Esophagus muscularis mucosa (tissue), 4 donors: ENCODE measurements around the gene NIPBL. TPM values are rescaled to one million over a fixed set of nuclear protein-coding genes. Genes with fewer than 3 reads are reported as not detected.

Source experiments
- DNase-seq: peaks from one replicate; pipeline ENCODE4 v3.0.0-alpha.2; 2017; ENCODE audit errors: extremely low spot score
- H3K27ac ChIP-seq, 4 donors: fragments of 200-600 bp; sonication (generic); replicated peaks in 1 of 4; 1 replicate in 3 of 4; 2 replicates in 1 of 4; pipeline ENCODE4 v1.5.1; 2016 to 2019; ENCODE audit warnings: mild to moderate bottlenecking in 1 of 4
- H3K27me3 ChIP-seq, 4 donors: fragments of 200-600 bp; sonication (generic); one replicate each; pipeline versions ENCODE4 v1.5.1 to v1.6.0; 2016 to 2019
- H3K36me3 ChIP-seq, 4 donors: fragments of 200-600 bp; sonication (generic); one replicate each; pipeline ENCODE4 v1.5.1; 2016 to 2019
- H3K4me1 ChIP-seq, 4 donors: fragments of 200-600 bp; sonication (generic); one replicate each; pipeline ENCODE4 v1.5.1; 2016 to 2019
- H3K4me3 ChIP-seq, 4 donors: fragments of 200-600 bp; sonication (generic); 1 replicate in 2 of 4; 2 replicates in 2 of 4; pipeline ENCODE4 v1.5.1; 2016 to 2019; ENCODE audit warnings: mild to moderate bottlenecking in 4 of 4, moderate library complexity in 1 of 4
- H3K9me3 ChIP-seq, 4 donors: fragments of 200-600 bp; sonication (generic); 1 replicate in 3 of 4; 2 replicates in 1 of 4; pipeline ENCODE4 v1.5.1; 2016 to 2019
- EP300 ChIP-seq: sonication (generic); formaldehyde crosslinking; IDR thresholded peaks from one replicate; pipeline ENCODE4 v1.6.1; 2017; ENCODE audit warnings: antibody characterized with exemption
- POLR2A ChIP-seq: fragments of 450-650 bp; IDR thresholded peaks from one replicate; pipeline ENCODE4 v1.6.1; 2017; ENCODE audit warnings: antibody characterized with exemption, moderate library complexity, mild to moderate bottlenecking, low read depth
- POLR2AphosphoS5 ChIP-seq, 2 donors: sonication (generic); formaldehyde crosslinking; IDR thresholded peaks; one replicate each; pipeline ENCODE4 v1.6.1; 2017; ENCODE audit warnings: antibody characterized with exemption in 2 of 2
- WGBS: methylation state at CpG from one replicate; pipeline ENCODE4 v1.1.5; 2018; 5-methylcytosine and 5-hydroxymethylcytosine counted together
- intact Hi-C: fragments of 100-400 bp; cut with DNase I; formaldehyde crosslinking; loops from one replicate; pipeline ENCODE4 v1.15.1; 2023
- total RNA-seq, 4 donors: library from RNA; depleted of rRNA; stranded (reverse); fragments of >200 nt; gene quantifications; one replicate each; pipeline versions ENCODE4 v1.1.0 to v1.2.1, GENCODE V29; 2016
- TF ChIP-seq, protein P1 (sequence below), 3 experiments: fragments of 200-600 bp in 2 of 3; fragments of 450-650 bp in 1 of 3; sonication (generic) in 2 of 3; IDR thresholded peaks; one replicate each; pipeline ENCODE4 v1.5.1; 2017 to 2019; ENCODE audit warnings: antibody characterized with exemption in 3 of 3, mild to moderate bottlenecking in 2 of 3, moderate library complexity in 1 of 3

Gene NIPBL
- total RNA-seq, 4 donors from 2014 or later, result 38.9 to 50.3 (median 40.0) TPM

DNA sequence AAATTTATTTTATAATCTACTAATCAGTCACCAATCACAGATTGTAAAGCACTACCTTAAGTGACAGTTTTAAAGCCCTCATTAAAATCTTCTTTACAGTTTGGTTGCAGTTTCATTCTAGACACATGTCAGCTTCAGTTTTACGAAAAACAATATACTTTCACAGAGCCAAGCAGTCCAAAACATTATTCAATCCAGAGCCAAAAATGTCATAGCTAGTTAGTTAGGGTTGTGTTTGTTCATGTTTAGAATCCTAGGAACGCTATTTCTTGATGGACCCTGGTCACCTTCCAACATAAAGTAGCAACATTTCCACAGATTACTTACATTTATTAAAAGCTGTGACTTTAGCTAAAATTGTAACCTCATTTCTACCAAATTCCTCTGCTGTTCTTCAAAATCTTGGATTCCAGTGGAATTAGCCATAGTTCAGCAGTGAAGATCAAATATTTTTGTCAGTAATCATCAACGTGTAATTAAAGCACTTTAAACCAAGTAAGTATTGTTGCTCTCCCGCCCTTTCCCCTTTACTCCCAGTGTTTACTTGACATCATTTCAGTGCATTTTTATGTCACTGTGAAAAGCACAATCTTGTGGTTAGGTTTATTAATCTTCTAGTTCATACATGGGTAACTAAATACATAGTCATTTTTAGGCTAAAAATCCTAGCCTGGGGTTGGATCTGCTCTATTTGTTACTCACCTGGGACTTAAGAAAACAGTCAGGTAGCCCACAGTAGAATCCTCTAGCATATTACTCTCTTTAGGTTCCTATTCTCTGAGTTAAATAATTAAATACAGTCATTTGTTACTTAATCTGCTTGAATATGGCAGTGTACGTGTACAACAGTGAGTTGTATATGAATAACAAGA is 74.3 kb downstream of the NIPBL start:
- Histone ChIP-seq H3K9me3 (no peaks in the 10 kb centered on the region), H3K27ac (no peak overlapping the region), H3K36me3 (peaks cover 0 to 6% (median 0%) of the 10 kb centered on the region in 4 donors), H3K27me3 (no peaks in the 10 kb centered on the region), H3K4me3 (no peak overlapping the region), H3K4me1 (peaks cover 41 to 62% (median 53%) of the 10 kb centered on the region in 4 donors)
- intact Hi-C loops, result no loop called here
- TF ChIP-seq POLR2AphosphoS5 (IDR thresholded peaks at IDR 0.05) (no peak), POLR2A (no peak), EP300 (no peak)
- TF ChIP-seq, protein P1, sequence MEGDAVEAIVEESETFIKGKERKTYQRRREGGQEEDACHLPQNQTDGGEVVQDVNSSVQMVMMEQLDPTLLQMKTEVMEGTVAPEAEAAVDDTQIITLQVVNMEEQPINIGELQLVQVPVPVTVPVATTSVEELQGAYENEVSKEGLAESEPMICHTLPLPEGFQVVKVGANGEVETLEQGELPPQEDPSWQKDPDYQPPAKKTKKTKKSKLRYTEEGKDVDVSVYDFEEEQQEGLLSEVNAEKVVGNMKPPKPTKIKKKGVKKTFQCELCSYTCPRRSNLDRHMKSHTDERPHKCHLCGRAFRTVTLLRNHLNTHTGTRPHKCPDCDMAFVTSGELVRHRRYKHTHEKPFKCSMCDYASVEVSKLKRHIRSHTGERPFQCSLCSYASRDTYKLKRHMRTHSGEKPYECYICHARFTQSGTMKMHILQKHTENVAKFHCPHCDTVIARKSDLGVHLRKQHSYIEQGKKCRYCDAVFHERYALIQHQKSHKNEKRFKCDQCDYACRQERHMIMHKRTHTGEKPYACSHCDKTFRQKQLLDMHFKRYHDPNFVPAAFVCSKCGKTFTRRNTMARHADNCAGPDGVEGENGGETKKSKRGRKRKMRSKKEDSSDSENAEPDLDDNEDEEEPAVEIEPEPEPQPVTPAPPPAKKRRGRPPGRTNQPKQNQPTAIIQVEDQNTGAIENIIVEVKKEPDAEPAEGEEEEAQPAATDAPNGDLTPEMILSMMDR (IDR thresholded peaks at IDR 0.05), result no peak
- 53% methylated on average over 5 of the region's 5 CpGs for WGBS
- no peak for DNase-seq

- no peak overlapping the region for H3K27ac ChIP-seq
- no peak for TF ChIP-seq EP300
- TF ChIP-seq, protein P1 (IDR thresholded peaks at IDR 0.05), result no peak
- no peak for TF ChIP-seq POLR2AphosphoS5 (IDR thresholded peaks at IDR 0.05)
- no peak for TF ChIP-seq POLR2A
- intact Hi-C loops, result no loop called here
- peaks cover 24 to 49% (median 43%) of the 10 kb centered on the region in 4 donors for H3K4me1 ChIP-seq
- peaks cover 0 to 26% (median 5%) of the 10 kb centered on the region in 4 donors for H3K36me3 ChIP-seq
- no peaks in the 10 kb centered on the region for H3K27me3 ChIP-seq
- WGBS, result 76% methylated on average over 2 of the region's 2 CpGs
- DNase-seq, result no peak
- no peaks in the 10 kb centered on the region for H3K9me3 ChIP-seq
- no peak overlapping the region for H3K4me3 ChIP-seq
Measured at GRCh38 chr5:36953043-36953442, 76.5 kb downstream of the NIPBL start.

DNA sequence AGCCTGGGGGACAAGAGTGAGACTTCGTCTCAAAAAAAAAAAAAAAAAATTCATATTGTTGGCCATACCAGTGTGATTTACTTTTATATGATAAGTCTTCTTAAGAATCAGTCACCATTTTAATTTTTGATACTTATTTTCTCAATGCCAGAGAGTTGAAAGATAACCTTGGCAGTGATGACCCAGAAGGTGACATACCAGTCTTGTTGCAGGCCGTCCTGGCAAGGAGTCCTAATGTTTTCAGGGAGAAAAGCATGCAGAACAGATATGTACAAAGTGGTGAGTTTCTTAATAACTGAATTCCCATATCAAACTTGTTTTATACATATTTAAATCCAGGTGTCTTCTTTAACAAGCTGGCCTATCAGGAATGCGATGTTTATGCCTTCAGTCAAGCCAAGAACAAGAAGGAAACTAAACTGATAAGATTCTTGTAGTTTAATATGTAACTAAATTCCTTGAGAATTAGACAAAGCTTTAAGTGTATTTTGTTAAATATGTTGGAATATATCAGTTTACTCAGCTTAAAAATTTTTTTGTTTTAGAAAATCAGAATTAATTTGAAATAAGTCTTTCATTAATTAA is 81.5 kb downstream of the NIPBL start:
- WGBS, result 95% methylated on average over 3 of the region's 3 CpGs
- Histone ChIP-seq H3K9me3 (no peaks in the 10 kb centered on the region), H3K4me1 (peaks cover 3 to 16% (median 12%) of the 10 kb centered on the region in 4 donors), H3K4me3 (no peak overlapping the region), H3K27ac (no peak overlapping the region), H3K27me3 (no peaks in the 10 kb centered on the region), H3K36me3 (peaks cover 0 to 48% (median 14%) of the 10 kb centered on the region in 4 donors)
- TF ChIP-seq POLR2AphosphoS5 (IDR thresholded peaks at IDR 0.05), result no peak
- TF ChIP-seq EP300, result no peak
- TF ChIP-seq, protein P1 (IDR thresholded peaks at IDR 0.05), result no peak
- TF ChIP-seq POLR2A, result no peak
- intact Hi-C loops, result no loop called here
- no peak for DNase-seq

DNA sequence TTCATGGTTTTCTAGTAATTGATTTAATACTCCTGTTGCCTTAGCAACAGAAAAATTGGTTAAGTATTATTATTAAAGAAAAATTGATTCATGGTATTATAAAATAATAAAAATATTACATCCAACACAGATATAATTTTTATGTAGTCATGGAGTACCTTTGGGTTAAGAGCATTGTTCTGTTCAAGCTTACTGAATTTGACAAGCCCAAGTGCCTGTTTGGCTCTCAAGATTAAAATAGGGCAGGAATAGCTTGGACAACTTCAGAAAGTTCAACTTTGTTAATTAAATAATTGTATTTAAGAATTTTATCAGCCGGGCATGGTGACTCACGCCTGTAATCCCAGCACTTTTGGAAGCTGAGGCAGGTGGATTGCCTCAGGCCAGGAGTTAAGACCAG is 82.0 kb downstream of the NIPBL start:
- no peak for DNase-seq
- intact Hi-C loops, result no loop called here
- 95% methylated on average over 2 of the region's 2 CpGs for WGBS
- TF ChIP-seq, protein P1 (IDR thresholded peaks at IDR 0.05), result no peak
- TF ChIP-seq POLR2AphosphoS5 (IDR thresholded peaks at IDR 0.05) (no peak), POLR2A (no peak), EP300 (no peak)
- H3K27me3 ChIP-seq, result no peaks in the 10 kb centered on the region
- H3K4me3 ChIP-seq, result no peak overlapping the region
- peaks cover 0 to 52% (median 14%) of the 10 kb centered on the region in 4 donors for H3K36me3 ChIP-seq
- H3K4me1 ChIP-seq, result peaks cover 0 to 10% (median 6%) of the 10 kb centered on the region in 4 donors
- no peak overlapping the region for H3K27ac ChIP-seq
- no peaks in the 10 kb centered on the region for H3K9me3 ChIP-seq
